B cell (primary cell): ENCODE measurements around the gene PCDHB7. TPM values are rescaled to one million over a fixed set of nuclear protein-coding genes. Genes with fewer than 3 reads are reported as not detected.
"Not testable (repeated sequence)": the region's sequence is repeated elsewhere in the genome, so short reads cannot be mapped to it uniquely, and the experiment has no call there.

Experiments used
- ATAC-seq: fragments of 200-7000 bp; cut with Tn5 transposase; one replicate; pipeline ENCODE4 v1.10.0; 2021; ENCODE audit warnings: low read depth, mild to moderate bottlenecking, moderate number of reproducible peaks, moderate library complexity
- CTCF ChIA-PET: fragments of 350-600 bp; sonication (Branson Sonifier 250); formaldehyde crosslinking; loops from one replicate; lab custom pipeline; 2021; ENCODE audit warnings: antibody characterized with exemption, inconsistent platforms; lab: Charles Lee
- POLR2A ChIA-PET: fragments of 350-600 bp; sonication (Branson Sonifier 250); formaldehyde crosslinking; loops from one replicate; lab custom pipeline; 2021; ENCODE audit warnings: antibody characterized with exemption; lab: Charles Lee
- DNase-seq: peaks from one replicate; pipeline ENCODE4 v3.0.0; 2013
- H2AFZ ChIP-seq: 2 replicates; pipeline ENCODE4 v1.6.1; 2012; ENCODE audit warnings: mild to moderate bottlenecking, low read depth, low read length; ENCODE audit not compliant: insufficient read depth, poor library complexity, severe bottlenecking
- H3K27ac ChIP-seq, 2 donors: 1 replicate in 1 of 2; 2 replicates in 1 of 2; pipeline ENCODE4 v1.5.1; 2012 to 2013; ENCODE audit warnings: low read length in 2 of 2, mild to moderate bottlenecking in 2 of 2, moderate library complexity in 1 of 2
- H3K27me3 ChIP-seq, 4 experiments: fragments of 200-600 bp in 1 of 4; sonication (generic) in 1 of 4; replicated peaks in 1 of 4; 1 replicate in 2 of 4; 2 replicates in 2 of 4; pipeline versions ENCODE4 v1.6.1 to v1.7.0; 2013 to 2016; ENCODE audit warnings: low read length in 3 of 4, mild to moderate bottlenecking in 2 of 4, mixed read lengths in 1 of 4, moderate library complexity in 1 of 4; ENCODE audit not compliant: insufficient read depth in 4 of 4, control insufficient read depth in 3 of 4; ENCODE audit errors: control extremely low read depth in 1 of 4
- H3K36me3 ChIP-seq, 2 experiments: replicated peaks in 1 of 2; 1 replicate in 1 of 2; 2 replicates in 1 of 2; pipeline versions ENCODE4 v1.6.1 to v1.7.1; 2013; ENCODE audit warnings: low read length in 1 of 2; ENCODE audit not compliant: insufficient read depth in 2 of 2, control insufficient read depth in 1 of 2; ENCODE audit errors: control extremely low read depth in 1 of 2, extremely low read depth in 1 of 2
- H3K4me1 ChIP-seq, 2 donors: fragments of 200-600 bp in 1 of 2; sonication (generic) in 1 of 2; 1 replicate in 1 of 2; 2 replicates in 1 of 2; pipeline versions ENCODE4 v1.5.1 to v1.6.1; 2013 to 2017; ENCODE audit warnings: low read length in 2 of 2; ENCODE audit not compliant: control insufficient read depth in 2 of 2, insufficient read depth in 2 of 2
- H3K4me2 ChIP-seq: replicated peaks from 2 replicates; pipeline ENCODE3; 2012; ENCODE audit warnings: mild to moderate bottlenecking, low read depth, low read length; ENCODE audit not compliant: poor library complexity, severe bottlenecking
- H3K4me3 ChIP-seq, 5 experiments: fragments of 200-600 bp in 1 of 5; sonication (generic) in 1 of 5; 1 replicate in 3 of 5; 2 replicates in 2 of 5; pipeline versions ENCODE4 v1.5.1 to v1.7.0; 2011 to 2016; ENCODE audit warnings: low read length in 4 of 5, mild to moderate bottlenecking in 4 of 5, low read depth in 2 of 5, control low read depth in 1 of 5, moderate library complexity in 1 of 5; ENCODE audit not compliant: insufficient read depth in 1 of 5; ENCODE audit errors: control extremely low read depth in 1 of 5, extremely low read depth in 1 of 5
- H3K79me2 ChIP-seq: fragments of 200-600 bp; sonication (generic); one replicate; pipeline ENCODE4 v1.6.0; 2016; ENCODE audit warnings: low read length; ENCODE audit not compliant: control insufficient read depth, insufficient read depth
- H3K9ac ChIP-seq: fragments of 200-600 bp; sonication (generic); 2 replicates; pipeline ENCODE4 v1.6.1; 2017; ENCODE audit warnings: mild to moderate bottlenecking, low read length, moderate library complexity
- H3K9me3 ChIP-seq, 3 donors: one replicate each; pipeline versions ENCODE4 v1.6.1 to v1.7.1; 2013; ENCODE audit warnings: low read length in 2 of 3; ENCODE audit not compliant: control insufficient read depth in 2 of 3, insufficient read depth in 1 of 3; ENCODE audit errors: control extremely low read depth in 1 of 3
- H4K20me1 ChIP-seq: 2 replicates; pipeline ENCODE4 v1.6.0; 2012; ENCODE audit warnings: mild to moderate bottlenecking, low read length; ENCODE audit not compliant: insufficient read depth, control insufficient read depth, poor library complexity, severe bottlenecking
- H3K27ac Mint-ChIP-seq: one replicate; pipeline ENCODE4 v1.8.0; 2021; ENCODE audit warnings: mixed read lengths
- H3K27me3 Mint-ChIP-seq: one replicate; pipeline ENCODE4 v1.8.0; 2021; ENCODE audit warnings: mixed read lengths
- H3K4me1 Mint-ChIP-seq: one replicate; pipeline ENCODE4 v1.8.0; 2021; ENCODE audit warnings: mixed read lengths
- H3K4me3 Mint-ChIP-seq: one replicate; pipeline ENCODE4 v1.8.0; 2021; ENCODE audit warnings: mixed read lengths
- H3K9me3 Mint-ChIP-seq: one replicate; pipeline ENCODE4 v1.8.0; 2022; ENCODE audit warnings: mixed read lengths; ENCODE audit not compliant: insufficient read depth
- CTCF ChIP-seq: fragments of 200-600 bp; IDR thresholded peaks from one replicate; pipeline ENCODE4 v1.8.0; 2022; ENCODE audit warnings: antibody characterized with exemption, mild to moderate bottlenecking
- EZH2 ChIP-seq: IDR thresholded peaks from 2 replicates; pipeline ENCODE4 v1.6.1; 2012; ENCODE audit warnings: borderline replicate concordance, low read depth, mild to moderate bottlenecking, moderate library complexity, low read length; ENCODE audit not compliant: insufficient read depth, poor library complexity, severe bottlenecking
- WGBS: methylation state at CpG from one replicate; pipeline ENCODE4 v1.1.5; 2013; ENCODE audit warnings: missing lambda C conversion rate; ENCODE audit not compliant: insufficient coverage; 5-methylcytosine and 5-hydroxymethylcytosine counted together
- intact Hi-C: fragments of 100-400 bp; cut with micrococcal nuclease; formaldehyde crosslinking; loops from one replicate; pipeline ENCODE4 v1.10.0; 2022
- polyA plus RNA-seq: library from polyadenylated mRNA; depleted of rRNA; stranded (reverse); fragments of >200 nt; gene quantifications from 2 replicates; pipeline ENCODE4 v1.2.3, GENCODE V29; 2012
- total RNA-seq, 2 donors: library from RNA; stranded (reverse); fragments of 120-200 nt in 1 of 2; gene quantifications; 1 replicate in 1 of 2; 2 replicates in 1 of 2; pipeline versions ENCODE4 v1.2.3 to v1.2.4, GENCODE V29; 2013 to 2022

PCDHB7 gene
- total and polyA plus RNA-seq, 2 donors (not counting 1 experiment from before 2014, with no cell fraction given), result not detected

GRCh38 chr5:141180313-141180712 lies 7.9 kb downstream of the PCDHB7 start:
- Histone ChIP-seq H2AFZ (no peak overlapping the region), H3K27me3 (peaks cover 0 to 12% (median 8%) of the 10 kb centered on the region in 4 experiments), H3K79me2 (no peaks in the 10 kb centered on the region), H3K9me3 (peaks cover 2 to 34% (median 5%) of the 10 kb centered on the region in 3 donors), H3K4me3 (no peak overlapping the region), H3K4me1 (no peaks in the 10 kb centered on the region), H3K9ac (no peak overlapping the region), H3K4me2 (no peak overlapping the region), H3K27ac (no peak overlapping the region), H4K20me1 (no peaks in the 10 kb centered on the region), H3K36me3 (no peaks in the 10 kb centered on the region)
- H3K27ac Mint-ChIP-seq, result no peak overlapping the region
- ATAC-seq, result no peak
- peaks cover 2% of the 10 kb centered on the region for H3K9me3 Mint-ChIP-seq
- H3K4me3 Mint-ChIP-seq, result no peak overlapping the region
- peaks cover 2% of the 10 kb centered on the region for H3K4me1 Mint-ChIP-seq
- ChIA-PET CTCF (no interaction called here), POLR2A (no interaction called here)
- H3K27me3 Mint-ChIP-seq, result peaks cover 29% of the 10 kb centered on the region
- intact Hi-C loops, result loop anchor here (10.0 kb wide), 1 partner anchor 384 kb away; no protein-coding TSS in a partner anchor
- WGBS, result 29% methylated on average over 1 of the region's 1 CpG
- TF ChIP-seq CTCF, result no peak
- no peak for TF ChIP-seq EZH2
- no peak for DNase-seq

- H3K9me3 ChIP-seq, result peaks cover 0 to 34% (median 5%) of the 10 kb centered on the region in 3 donors
- H3K4me2 ChIP-seq, result no peak within 1 kb of the TSS
- no peaks in the 10 kb centered on the region for H3K79me2 ChIP-seq
- H3K4me3 Mint-ChIP-seq, result no peak within 1 kb of the TSS
- no peak within 1 kb of the TSS for H2AFZ ChIP-seq
- peaks cover 2% of the 10 kb centered on the region for H3K9me3 Mint-ChIP-seq
- H3K4me1 Mint-ChIP-seq, result peaks cover 5% of the 10 kb centered on the region
- WGBS, result 19% methylated on average over 13 of the region's 13 CpGs
- no peaks in the 10 kb centered on the region for H4K20me1 ChIP-seq
- H3K27me3 ChIP-seq, result peaks cover 0 to 10% (median 7%) of the 10 kb centered on the region in 4 experiments
- no peak within 1 kb of the TSS for H3K4me3 ChIP-seq
- no peak within 1 kb of the TSS for H3K9ac ChIP-seq
- ChIA-PET POLR2A (no interaction called here), CTCF (no interaction called here)
- H3K36me3 ChIP-seq, result no peaks in the 10 kb centered on the region
- DNase-seq, result no peak
- no peak within 1 kb of the TSS for H3K27ac Mint-ChIP-seq
- H3K27ac ChIP-seq, result no peak within 1 kb of the TSS
- H3K27me3 Mint-ChIP-seq, result peaks cover 29% of the 10 kb centered on the region
- no peak for ATAC-seq
- intact Hi-C loops, result loop anchor here (10.0 kb wide), 1 partner anchor 383 kb away; no protein-coding TSS in a partner anchor
- TF ChIP-seq CTCF (no peak), EZH2 (no peak)
- peaks cover 0 to 4% of the 10 kb centered on the region in 2 donors for H3K4me1 ChIP-seq
Measured at GRCh38 chr5:141182248-141182647, 9.8 kb downstream of the PCDHB7 start, which contains the start of gene PCDHB16. PCDHB16 (plus strand) TSS chr5:141182387; CDS start chr5:141182560, 173 bp downstream.

GRCh38 chr5:141184117-141184855 lies 11.8 kb downstream of the PCDHB7 start:
- H3K27ac ChIP-seq, H3K4me1 ChIP-seq, H3K36me3 ChIP-seq, CTCF ChIA-PET, H3K4me1 Mint-ChIP-seq, H3K79me2 ChIP-seq, DNase-seq, POLR2A ChIA-PET, H3K9me3 Mint-ChIP-seq, H3K9ac ChIP-seq, H2AFZ ChIP-seq, H3K4me3 Mint-ChIP-seq, ATAC-seq, H3K4me3 ChIP-seq, H3K4me2 ChIP-seq, H4K20me1 ChIP-seq, H3K27ac Mint-ChIP-seq: not testable (repeated sequence)
- H3K27me3 Mint-ChIP-seq, result peaks cover 33% of the 10 kb centered on the region
- 39% methylated on average over 15 of the region's 69 CpGs for WGBS
- intact Hi-C loops, result loop anchor here (10.0 kb wide), 1 partner anchor 381 kb away; no protein-coding TSS in a partner anchor
- peaks cover 0 to 14% (median 8%) of the 10 kb centered on the region in 4 experiments for H3K27me3 ChIP-seq
- H3K9me3 ChIP-seq, result peaks cover 0 to 36% (median 5%) of the 10 kb centered on the region in 3 donors
